Liver (tissue), 3 donors: ENCODE results near the gene TRIM63.

ENCODE experiments used
- CTCF ChIP-seq: fragments of 150-350 bp; IDR thresholded peaks from 2 replicates; pipeline ENCODE4 v1.5.1; 2017; ENCODE audit warnings: improper control_type of control experiment, low read depth, low read length; ENCODE audit not compliant: missing input control
- EGR1 ChIP-seq, 2 donors: IDR thresholded peaks; 2 replicates each; pipeline ENCODE4 v1.6.1; 2016 to 2018; ENCODE audit warnings: antibody characterized with exemption in 2 of 2, low read depth in 2 of 2
- FOXA1 ChIP-seq: IDR thresholded peaks from 2 replicates; pipeline ENCODE4 v1.6.1; 2016; ENCODE audit warnings: antibody characterized with exemption
- JUND ChIP-seq, 2 donors: IDR thresholded peaks; 2 replicates each; pipeline ENCODE4 v1.6.1; 2016; ENCODE audit warnings: antibody characterized with exemption in 2 of 2
- MAX ChIP-seq: IDR thresholded peaks from 2 replicates; pipeline ENCODE4 v1.6.1; 2016; ENCODE audit warnings: antibody characterized with exemption
- RAD21 ChIP-seq, 2 donors: IDR thresholded peaks; 2 replicates each; pipeline ENCODE4 v1.6.1; 2016; ENCODE audit warnings: antibody characterized with exemption in 2 of 2, mild to moderate bottlenecking in 2 of 2
- REST ChIP-seq: IDR thresholded peaks from 2 replicates; pipeline ENCODE4 v1.6.1; 2016; ENCODE audit warnings: antibody characterized with exemption, mild to moderate bottlenecking
- RXRA ChIP-seq, 2 donors: IDR thresholded peaks; 2 replicates each; pipeline ENCODE4 v1.6.1; 2017 to 2018; ENCODE audit warnings: antibody characterized with exemption in 2 of 2, mild to moderate bottlenecking in 1 of 2
- SP1 ChIP-seq: IDR thresholded peaks from 2 replicates; pipeline ENCODE4 v1.6.1; 2018; ENCODE audit warnings: antibody characterized with exemption, mild to moderate bottlenecking
- TAF1 ChIP-seq: conservative IDR thresholded peaks from 2 replicates; pipeline ENCODE4 v1.6.1; 2016; ENCODE audit warnings: antibody characterized with exemption, mild to moderate bottlenecking
- ZBTB33 ChIP-seq: IDR thresholded peaks from 2 replicates; pipeline ENCODE4 v1.6.1; 2016; ENCODE audit warnings: antibody characterized with exemption
- donor health status: healthy.
- donor health status: healthy.

- TF ChIP-seq CTCF (no peak), EGR1 (IDR thresholded peaks at IDR 0.05; ENCODE audit: low read depth in 2 of 2) (no peak), REST (no peak), ZBTB33 (no peak), TAF1 (no peak), SP1 (no peak), RAD21 (IDR thresholded peaks at IDR 0.05) (no peak), RXRA (IDR thresholded peaks at IDR 0.05) (no peak), FOXA1 (no peak), JUND (IDR thresholded peaks at IDR 0.05) (no peak), MAX (no peak)
Measured at GRCh38 chr1:26010825-26011224, 56.6 kb downstream of the TRIM63 start.
